WI38 (cell line): ENCODE results near the gene RPL13.

Source experiments
- H3K4me3 ChIP-seq: 2 replicates; pipeline ENCODE4 v1.5.1; 2011; ENCODE audit warnings: low read depth, mild to moderate bottlenecking, control low read depth, low read length
- TF ChIP-seq, protein P1 (sequence below): IDR thresholded peaks from 2 replicates; pipeline ENCODE4 v1.5.1; 2012; ENCODE audit warnings: low read depth, mild to moderate bottlenecking, control low read depth, low read length

RPL13 gene

DNA sequence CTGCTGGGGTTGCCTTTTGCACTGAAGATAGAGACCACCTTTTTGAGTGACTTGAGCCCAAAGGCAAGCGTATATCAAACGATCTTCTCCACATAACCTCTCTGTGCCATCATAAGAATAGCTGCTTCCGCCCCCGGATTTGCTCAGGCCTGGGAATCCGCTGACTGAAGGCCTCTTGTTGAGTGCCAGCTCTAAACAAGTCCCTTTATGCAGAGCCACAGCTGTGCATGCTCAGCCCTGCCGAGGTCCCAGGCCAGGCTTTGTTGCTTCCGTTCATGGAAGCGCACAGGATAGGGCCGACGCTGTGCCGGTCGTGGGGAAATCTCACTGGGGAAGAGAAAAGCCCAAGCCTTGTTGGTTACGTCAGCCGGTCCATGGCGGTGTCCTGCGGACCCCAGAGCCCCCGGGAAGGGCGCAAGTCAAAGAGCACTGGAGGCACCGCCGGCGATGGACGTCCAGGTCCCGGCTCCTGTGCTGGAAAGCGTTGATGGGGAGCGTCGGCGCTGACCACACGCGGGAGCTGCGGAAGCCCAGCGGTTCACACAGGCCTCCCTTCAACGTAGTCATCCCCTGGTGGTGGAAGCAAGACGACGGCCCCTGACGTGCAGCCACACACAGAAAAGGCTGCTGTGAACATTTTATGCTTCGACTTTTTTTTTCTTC is 23.5 kb upstream of the RPL13 start:
- TF ChIP-seq, protein P1, sequence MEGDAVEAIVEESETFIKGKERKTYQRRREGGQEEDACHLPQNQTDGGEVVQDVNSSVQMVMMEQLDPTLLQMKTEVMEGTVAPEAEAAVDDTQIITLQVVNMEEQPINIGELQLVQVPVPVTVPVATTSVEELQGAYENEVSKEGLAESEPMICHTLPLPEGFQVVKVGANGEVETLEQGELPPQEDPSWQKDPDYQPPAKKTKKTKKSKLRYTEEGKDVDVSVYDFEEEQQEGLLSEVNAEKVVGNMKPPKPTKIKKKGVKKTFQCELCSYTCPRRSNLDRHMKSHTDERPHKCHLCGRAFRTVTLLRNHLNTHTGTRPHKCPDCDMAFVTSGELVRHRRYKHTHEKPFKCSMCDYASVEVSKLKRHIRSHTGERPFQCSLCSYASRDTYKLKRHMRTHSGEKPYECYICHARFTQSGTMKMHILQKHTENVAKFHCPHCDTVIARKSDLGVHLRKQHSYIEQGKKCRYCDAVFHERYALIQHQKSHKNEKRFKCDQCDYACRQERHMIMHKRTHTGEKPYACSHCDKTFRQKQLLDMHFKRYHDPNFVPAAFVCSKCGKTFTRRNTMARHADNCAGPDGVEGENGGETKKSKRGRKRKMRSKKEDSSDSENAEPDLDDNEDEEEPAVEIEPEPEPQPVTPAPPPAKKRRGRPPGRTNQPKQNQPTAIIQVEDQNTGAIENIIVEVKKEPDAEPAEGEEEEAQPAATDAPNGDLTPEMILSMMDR, result no peak
- H3K4me3 ChIP-seq, result no peak overlapping the region

DNA sequence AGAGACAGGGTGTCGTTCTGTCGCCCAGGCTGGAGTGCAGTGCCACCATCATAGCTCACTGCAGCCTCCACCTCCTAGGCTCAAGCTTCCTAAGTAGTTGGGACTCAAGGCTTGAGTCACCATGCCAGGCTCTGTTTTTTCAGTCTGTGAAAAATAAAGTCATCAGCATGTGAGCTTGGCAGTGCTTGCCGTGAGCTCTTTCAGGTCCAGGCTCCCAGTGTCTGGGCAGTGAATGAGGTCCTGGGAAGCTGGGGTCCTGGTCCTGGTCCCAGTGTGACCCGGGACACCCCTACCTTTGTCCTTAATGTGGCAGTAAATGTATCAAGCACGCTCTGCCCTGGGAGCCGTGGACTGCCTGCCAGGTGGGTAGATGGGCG is 22.9 kb upstream of the RPL13 start:
- TF ChIP-seq, protein P1, result no peak

DNA sequence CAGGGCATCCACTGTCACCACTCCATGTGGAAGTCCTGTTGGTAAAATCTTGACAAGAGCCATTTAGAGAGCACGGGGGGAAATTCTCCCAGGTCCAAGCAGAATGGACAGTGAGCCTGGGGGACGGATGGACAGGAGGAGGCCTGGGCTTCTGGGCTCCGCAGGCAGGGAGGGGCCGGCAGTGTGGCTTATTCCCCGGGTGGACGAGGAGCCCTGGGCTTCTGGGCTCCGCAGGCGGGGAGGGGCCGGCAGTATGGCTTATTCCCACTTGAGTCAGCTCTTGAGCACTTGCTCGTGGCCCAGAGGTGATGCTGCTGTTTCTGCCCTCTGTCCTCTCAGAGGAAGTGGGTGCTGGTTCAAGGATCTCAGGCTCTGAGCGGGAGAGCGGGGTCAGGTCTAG is 22.2 kb upstream of the RPL13 start:
- TF ChIP-seq, protein P1, result no peak
- H3K4me3 ChIP-seq, result no peak overlapping the region

More for the DNA sequence above, 22.9 kb upstream of the RPL13 start:
- no peak overlapping the region for H3K4me3 ChIP-seq

DNA sequence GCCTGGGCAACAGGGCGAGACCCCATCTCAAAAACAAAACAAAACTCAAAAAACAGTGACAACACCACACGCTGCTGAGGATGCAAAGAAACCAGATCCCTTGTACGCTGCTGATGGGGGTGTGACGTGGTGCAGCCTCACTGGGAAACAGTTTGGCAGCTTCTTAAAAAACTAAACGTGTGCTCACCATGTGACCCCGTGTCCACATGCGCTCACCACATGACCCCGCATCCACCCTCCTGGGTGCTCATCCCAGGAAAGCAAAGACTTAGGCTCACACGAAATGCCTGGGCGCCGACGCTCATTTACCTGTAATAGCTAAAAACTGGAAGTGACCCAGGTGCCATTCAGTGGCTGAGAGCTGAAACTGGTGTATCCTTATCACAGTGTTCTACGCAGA is 19.9 kb upstream of the RPL13 start:
- H3K4me3 ChIP-seq, result no peak overlapping the region
- TF ChIP-seq, protein P1, result no peak

DNA sequence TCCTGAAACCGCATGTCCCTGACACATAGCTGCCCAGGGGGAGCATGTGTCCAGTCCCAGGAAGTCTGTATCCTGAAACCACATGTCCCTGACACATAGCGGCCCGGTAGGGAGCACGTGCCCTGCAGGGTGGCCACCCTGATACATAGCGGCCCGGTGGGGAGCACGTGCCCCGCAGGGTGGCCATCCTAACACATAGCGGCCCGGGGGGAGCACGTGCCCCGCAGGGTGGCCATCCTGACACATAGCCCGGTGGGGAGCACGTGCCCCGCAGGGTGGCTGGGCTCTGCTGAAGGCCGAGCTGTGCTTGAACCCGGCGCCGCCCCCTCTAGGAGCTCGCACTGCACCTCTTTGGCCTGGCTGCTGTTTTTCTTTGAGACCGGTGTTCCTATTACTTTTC is 18.7 kb upstream of the RPL13 start:
- TF ChIP-seq, protein P1, result no peak

DNA sequence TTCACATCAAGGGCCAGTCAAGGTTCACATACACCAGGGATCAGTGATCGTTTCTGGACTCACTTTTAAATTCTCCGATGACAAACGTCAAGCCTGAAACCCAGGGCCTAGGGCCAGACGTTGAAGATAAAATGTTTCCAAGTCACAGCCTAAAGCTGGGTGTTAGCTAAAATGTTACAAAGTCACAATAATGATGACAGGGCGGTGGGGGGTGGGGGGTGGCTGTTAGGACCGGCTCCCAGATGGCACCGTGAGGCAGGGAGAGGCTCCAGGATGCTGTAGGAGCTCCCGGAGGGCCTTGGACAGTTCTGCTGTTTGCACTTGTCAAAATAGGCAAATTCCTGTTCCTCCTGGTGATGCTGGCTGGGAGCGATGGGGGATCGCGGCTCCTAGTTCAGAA is 16.4 kb upstream of the RPL13 start:
- TF ChIP-seq, protein P1, result no peak
- no peak overlapping the region for H3K4me3 ChIP-seq

More for the DNA sequence above, 18.7 kb upstream of the RPL13 start:
- no peak overlapping the region for H3K4me3 ChIP-seq

DNA sequence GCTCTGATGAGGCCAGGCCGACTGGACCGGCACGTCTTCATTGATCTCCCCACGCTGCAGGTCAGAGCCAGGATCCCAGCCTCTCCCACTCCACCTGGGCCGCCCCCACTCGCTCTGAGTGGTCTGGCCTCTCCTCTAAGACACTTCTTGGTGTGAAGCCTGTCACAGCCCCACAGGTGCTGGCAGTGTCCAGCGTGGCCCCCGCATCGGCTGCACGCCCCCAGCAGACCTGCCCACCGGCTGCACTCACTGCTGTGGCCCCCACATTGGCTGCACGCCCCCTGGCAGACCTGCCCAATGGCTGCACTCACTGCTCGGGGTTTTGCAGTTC is 15.8 kb upstream of the RPL13 start:
- H3K4me3 ChIP-seq, result no peak overlapping the region
- TF ChIP-seq, protein P1, result no peak
